ENCODE measurements around the gene HIVEP2.

HIVEP2 gene

DNA sequence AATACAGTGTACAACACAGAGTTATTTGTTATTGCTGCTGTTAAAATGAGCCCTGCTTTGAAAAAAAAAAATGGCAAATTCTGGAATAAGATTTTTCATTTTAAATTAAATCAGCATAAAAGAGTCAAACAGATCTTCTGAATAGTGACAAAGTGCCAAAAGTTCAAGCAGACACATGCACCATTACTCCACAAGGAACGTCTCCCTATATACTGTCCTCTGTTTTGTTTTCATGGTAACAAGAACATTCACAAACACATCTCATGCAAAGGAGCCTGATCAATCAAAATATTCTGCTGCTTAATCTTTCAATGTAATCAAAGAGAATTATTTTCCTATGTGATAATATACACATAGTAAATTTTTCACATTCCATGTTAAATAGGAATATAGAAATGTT, 2.7 kb downstream of the HIVEP2 start:
- DNase-seq (ENCODE audit: low read depth in 1 of 2, low spot score in 1 of 2), result no peak
- TF ChIP-seq JUND (IDR thresholded peaks at IDR 0.05; ENCODE audit: low read depth), result no peak
- in situ Hi-C loops (cut with HindIII; ENCODE audit: low pct_unique_long_range_greater_than_20kb, low sequenced_read_pairs), result no loop called here

DNA sequence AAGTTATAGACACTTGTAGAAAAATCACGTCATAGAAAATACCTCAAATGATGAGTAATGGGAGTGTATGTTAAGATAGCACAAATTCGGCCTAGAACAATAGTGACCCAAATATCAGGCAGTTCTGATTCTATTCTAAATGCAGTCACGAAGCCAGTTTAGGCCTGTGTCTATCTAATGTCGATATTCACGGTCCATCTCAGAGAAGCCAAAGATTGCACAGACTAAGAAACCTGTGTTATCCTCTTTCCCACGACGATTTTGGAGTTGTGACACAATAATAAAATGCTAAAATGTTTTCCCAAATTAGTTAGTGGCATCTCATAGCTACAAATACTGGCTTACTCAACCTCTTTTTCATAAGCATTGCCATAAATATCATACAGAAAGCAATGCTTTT, 4.0 kb downstream of the HIVEP2 start:
- TF ChIP-seq JUND (IDR thresholded peaks at IDR 0.05; ENCODE audit: low read depth), result no peak
- in situ Hi-C loops (cut with HindIII; ENCODE audit: low pct_unique_long_range_greater_than_20kb, low sequenced_read_pairs), result no loop called here
- no peak for DNase-seq (ENCODE audit: low read depth in 1 of 2, low spot score in 1 of 2)

DNA sequence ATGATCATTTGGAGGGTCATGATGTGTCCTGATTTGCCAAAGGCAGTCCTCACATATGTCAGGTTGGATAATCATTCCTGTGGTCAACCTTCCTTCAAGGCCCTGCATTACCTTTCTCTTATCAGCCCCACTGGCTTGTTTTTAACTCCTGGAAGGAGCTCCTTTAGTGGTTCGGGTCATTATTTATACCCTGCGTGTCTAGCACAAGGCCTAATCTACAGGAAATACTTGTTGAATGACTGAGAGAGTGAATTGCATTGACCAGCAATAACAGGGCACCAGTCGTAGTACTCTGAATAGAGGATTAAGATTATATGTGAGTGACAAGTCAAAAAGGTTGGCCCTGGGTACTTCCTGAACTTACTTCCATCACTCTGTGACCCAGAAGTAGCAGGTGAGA, 4.5 kb downstream of the HIVEP2 start:
- in situ Hi-C loops (cut with HindIII; ENCODE audit: low pct_unique_long_range_greater_than_20kb, low sequenced_read_pairs), result no loop called here
- no peak for TF ChIP-seq JUND (IDR thresholded peaks at IDR 0.05; ENCODE audit: low read depth)
- DNase-seq (ENCODE audit: low read depth in 1 of 2, low spot score in 1 of 2), result no peak

DNA sequence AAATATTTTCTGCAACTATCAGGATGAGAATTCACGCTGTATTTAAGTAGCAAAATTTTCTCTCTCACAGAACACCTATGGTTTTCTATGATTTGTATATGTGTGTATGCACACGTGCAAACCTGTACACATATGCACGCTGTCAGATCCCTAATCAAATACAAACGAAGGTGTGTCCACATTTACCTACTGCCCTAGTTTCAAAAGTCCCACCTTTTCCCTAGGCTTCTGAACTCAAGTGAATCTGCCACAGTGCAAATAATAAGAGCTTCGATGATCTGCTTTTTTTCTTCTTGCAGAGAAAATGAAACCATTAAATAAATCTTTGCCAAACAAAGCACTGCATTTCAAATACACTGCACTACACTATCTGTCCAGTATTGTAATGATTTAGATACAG, 6.5 kb downstream of the HIVEP2 start:
- DNase-seq (ENCODE audit: low read depth in 1 of 2, low spot score in 1 of 2), result no peak
- in situ Hi-C loops (cut with HindIII; ENCODE audit: low pct_unique_long_range_greater_than_20kb, low sequenced_read_pairs), result no loop called here
- TF ChIP-seq JUND (IDR thresholded peaks at IDR 0.05; ENCODE audit: low read depth), result no peak

DNA sequence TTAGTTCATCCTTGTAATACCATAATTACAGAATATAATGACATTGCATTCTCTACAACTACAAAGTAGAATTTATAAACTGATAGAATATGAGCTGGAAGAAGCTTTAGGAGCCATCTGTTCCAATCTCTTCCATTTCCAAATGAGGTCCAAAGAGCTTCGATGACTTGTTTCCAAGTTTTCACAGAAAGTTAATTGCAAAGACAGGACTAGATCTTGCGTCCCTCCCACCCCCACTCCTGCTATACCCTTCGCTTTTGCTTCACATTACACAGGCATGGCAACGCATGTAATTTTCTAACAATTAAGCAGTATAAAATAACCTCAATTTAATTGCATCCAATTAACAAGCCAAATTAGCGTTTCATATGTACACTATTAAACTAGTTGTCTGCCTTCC, 7.0 kb downstream of the HIVEP2 start:
- no peak for TF ChIP-seq JUND (IDR thresholded peaks at IDR 0.05; ENCODE audit: low read depth)
- in situ Hi-C loops (cut with HindIII; ENCODE audit: low pct_unique_long_range_greater_than_20kb, low sequenced_read_pairs), result no loop called here
- DNase-seq (ENCODE audit: low read depth in 1 of 2, low spot score in 1 of 2), result no peak

DNA sequence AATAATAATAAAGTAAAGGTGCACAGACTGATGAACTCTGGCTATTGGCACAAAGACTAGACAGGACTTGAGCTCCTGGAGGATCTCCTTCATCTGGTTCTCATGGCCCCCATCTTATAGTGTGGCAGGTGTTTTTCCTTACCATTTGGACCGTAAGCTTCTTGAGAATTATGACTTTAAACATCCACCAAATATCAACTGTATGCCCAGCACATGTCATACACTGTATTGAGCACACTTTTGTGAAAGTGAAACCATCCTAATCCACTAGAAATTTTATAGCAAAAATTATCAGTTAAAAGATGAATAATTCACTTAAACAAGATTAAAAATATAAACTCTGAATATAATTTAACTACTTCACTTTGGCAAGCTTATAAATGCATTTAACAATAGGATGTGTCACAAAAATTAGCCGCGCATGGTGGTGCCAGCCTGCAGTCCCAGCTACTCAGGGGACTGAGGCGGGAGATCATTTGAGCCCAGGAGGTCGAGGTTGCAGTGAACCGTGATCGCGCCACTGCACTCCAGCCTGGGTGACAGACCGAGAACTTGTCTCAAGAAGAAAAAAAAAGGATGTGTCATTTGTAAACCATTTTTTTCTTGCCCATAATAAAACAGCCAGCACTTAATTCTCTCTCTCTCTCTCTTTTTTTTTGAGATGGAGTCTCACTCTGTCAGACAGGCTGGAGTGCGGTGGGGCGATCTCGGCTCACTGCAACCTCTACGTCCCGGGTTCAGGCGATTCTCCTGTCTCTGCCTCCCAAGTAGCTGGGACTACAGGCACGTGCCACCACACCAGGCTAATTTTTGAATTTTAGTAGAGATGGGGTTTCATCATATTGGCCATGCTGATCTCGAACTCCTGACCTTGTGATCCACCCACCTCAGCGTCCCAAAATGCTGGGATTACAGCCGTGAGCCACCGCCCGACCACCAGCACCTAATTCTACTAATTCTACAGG, 9.1 kb downstream of the HIVEP2 start:
- in situ Hi-C loops (cut with HindIII; ENCODE audit: low pct_unique_long_range_greater_than_20kb, low sequenced_read_pairs), result no loop called here
- DNase-seq (ENCODE audit: low read depth in 1 of 2, low spot score in 1 of 2), result no peak
- TF ChIP-seq JUND (IDR thresholded peaks at IDR 0.05; ENCODE audit: low read depth), result no peak

DNA sequence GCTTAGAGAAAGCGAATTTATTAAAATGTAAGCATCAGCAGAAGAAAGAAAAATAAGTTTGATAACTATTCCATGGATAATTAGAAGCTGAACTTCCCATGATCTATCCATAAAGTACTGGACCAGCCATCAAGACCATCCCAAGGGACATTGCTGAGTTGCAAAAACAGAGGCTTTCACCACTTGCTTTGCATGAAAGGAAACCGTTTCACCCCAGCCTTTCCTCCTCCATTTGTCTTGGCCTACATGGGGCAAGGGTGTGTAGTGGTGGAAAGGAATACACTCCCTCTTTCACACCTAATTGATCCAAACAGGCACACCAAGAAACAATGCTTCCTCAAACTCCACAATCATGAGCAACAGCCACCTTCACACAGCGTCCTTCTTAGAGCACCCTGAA, 10.4 kb downstream of the HIVEP2 start:
- in situ Hi-C loops (cut with HindIII; ENCODE audit: low pct_unique_long_range_greater_than_20kb, low sequenced_read_pairs), result no loop called here
- TF ChIP-seq JUND (IDR thresholded peaks at IDR 0.05; ENCODE audit: low read depth), result no peak
- DNase-seq (ENCODE audit: low read depth in 1 of 2, low spot score in 1 of 2), result no peak

DNA sequence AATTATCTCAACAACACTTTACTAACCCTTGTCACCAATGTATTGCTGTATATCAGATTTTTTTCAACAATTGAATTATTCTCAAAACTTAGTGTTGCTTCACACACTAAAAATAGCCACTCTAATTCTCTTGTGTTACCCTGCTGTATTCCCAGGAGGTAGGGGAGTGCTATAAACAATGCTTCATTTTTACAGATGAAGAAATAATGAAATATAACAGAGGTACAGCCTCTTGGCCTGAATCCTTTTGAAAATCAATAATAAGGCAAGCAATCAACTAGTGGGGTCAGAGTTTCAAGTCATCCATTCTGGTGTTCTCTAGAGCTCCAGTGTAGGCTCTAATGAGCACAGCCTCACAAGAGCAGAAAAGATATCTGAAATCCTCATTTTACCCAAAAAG, 10.9 kb downstream of the HIVEP2 start:
- in situ Hi-C loops (cut with HindIII; ENCODE audit: low pct_unique_long_range_greater_than_20kb, low sequenced_read_pairs), result no loop called here

DNA sequence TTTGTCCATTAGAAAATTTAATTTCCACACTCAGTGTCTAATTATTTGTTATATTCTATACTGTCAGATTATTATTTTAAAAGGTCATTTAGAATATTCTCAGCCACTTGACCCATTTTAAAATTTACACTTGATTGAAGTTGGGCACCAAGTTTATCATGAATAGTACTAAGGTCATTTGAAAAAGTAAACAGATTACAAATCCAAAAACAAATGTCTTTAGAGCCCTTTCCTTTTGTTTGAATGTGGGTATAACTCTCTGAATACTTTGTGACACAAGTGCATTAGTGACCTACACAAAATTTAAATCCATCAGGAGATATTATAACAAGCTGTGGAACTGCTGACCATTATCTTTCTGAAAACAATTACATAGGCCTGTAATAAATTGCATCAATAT, 11.3 kb downstream of the HIVEP2 start:
- TF ChIP-seq JUND (IDR thresholded peaks at IDR 0.05; ENCODE audit: low read depth), result no peak
- in situ Hi-C loops (cut with HindIII; ENCODE audit: low pct_unique_long_range_greater_than_20kb, low sequenced_read_pairs), result no loop called here
- DNase-seq (ENCODE audit: low read depth in 1 of 2, low spot score in 1 of 2), result no peak

More for the DNA sequence above, 10.9 kb downstream of the HIVEP2 start:
- no peak for DNase-seq (ENCODE audit: low read depth in 1 of 2, low spot score in 1 of 2)
- TF ChIP-seq JUND (IDR thresholded peaks at IDR 0.05; ENCODE audit: low read depth), result no peak

DNA sequence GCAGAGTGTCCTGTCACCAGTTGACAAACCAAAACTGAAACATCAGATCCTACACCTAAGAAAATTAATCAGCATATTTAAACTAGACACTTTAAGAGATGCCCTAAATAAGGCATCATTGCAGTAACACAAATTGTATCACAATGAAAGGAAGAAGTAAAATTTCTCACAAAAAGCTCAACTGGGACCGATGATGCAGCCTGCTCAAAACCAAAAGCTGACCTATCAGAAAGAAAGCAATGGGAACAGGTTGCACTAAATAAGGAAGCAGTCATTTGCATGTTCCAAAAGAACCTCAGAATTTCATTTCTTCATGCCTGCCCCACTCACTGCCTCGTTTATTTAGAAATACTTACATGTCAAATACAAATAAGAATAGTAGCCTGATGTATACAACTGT, 12.1 kb downstream of the HIVEP2 start:
- in situ Hi-C loops (cut with HindIII; ENCODE audit: low pct_unique_long_range_greater_than_20kb, low sequenced_read_pairs), result no loop called here
- DNase-seq (ENCODE audit: low read depth in 1 of 2, low spot score in 1 of 2), result no peak
- TF ChIP-seq JUND (IDR thresholded peaks at IDR 0.05; ENCODE audit: low read depth), result no peak

DNA sequence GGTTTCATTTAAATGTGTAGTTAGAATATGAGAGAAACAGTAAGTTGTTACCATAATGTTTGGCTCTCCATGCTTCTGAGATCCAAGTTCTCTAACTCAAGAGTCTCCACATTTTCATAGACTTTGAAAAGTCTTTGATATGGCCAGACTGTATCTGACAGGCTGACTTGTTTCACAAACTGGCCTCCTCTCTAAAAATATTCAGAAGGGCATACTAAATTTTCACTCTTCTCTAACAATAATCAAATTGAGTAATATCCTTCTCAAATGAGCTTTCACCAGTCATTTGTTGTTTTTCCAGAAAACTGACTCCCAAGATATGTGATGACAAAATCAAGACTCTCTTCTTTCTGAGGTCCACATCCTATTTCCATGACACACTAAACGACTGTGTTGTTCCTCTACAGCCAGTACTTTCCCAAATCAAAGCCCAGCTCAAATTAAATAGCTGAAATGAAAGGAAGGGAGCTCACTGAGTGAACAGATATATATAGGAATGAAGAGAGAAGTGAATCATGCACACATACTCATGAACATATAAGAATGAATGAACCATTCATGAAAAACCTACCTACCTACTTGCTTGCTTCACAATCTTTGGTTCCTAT, 15.1 kb downstream of the HIVEP2 start:
- no peak for TF ChIP-seq JUND (IDR thresholded peaks at IDR 0.05; ENCODE audit: low read depth)
- in situ Hi-C loops (cut with HindIII; ENCODE audit: low pct_unique_long_range_greater_than_20kb, low sequenced_read_pairs), result no loop called here
- no peak for DNase-seq (ENCODE audit: low read depth in 1 of 2, low spot score in 1 of 2)

DNA sequence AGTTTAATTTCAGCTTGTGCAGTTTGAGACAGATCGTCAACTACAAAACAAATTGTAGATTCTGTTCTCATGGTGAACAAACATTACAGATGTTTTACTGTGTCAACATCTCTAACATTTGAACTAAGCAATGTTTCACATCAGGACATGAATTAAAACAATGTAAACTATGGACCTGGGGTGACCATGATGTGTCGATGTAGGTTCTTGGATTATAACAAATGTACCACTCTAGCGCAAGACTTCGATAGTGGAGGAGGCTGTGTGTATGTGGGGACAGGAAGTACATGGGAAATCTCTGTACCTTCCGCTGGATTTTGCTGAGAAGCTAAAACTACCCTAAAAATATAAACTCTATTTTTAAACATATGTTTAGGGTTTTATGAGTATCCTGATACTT, 17.1 kb downstream of the HIVEP2 start:
- in situ Hi-C loops (cut with HindIII; ENCODE audit: low pct_unique_long_range_greater_than_20kb, low sequenced_read_pairs), result no loop called here
- DNase-seq (ENCODE audit: low read depth in 1 of 2, low spot score in 1 of 2), result no peak
- no peak for TF ChIP-seq JUND (IDR thresholded peaks at IDR 0.05; ENCODE audit: low read depth)

DNA sequence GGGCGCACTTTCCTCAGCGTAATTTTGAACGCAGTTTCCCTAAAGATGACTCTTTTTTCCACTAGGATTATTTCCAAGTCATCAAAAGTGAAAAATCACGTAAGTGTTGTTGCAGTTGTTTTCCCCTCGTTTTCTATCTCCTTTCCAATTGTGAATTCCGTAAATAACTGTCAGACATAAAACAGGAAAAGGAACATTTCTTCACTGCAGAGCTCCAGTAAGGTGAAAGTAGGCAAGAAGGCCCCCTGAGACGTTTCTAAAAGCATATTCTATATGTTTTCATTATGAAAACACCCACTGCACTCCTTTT, 17.8 kb downstream of the HIVEP2 start:
- TF ChIP-seq JUND (IDR thresholded peaks at IDR 0.05; ENCODE audit: low read depth), result no peak
- in situ Hi-C loops (cut with HindIII; ENCODE audit: low pct_unique_long_range_greater_than_20kb, low sequenced_read_pairs), result no loop called here
- no peak for DNase-seq (ENCODE audit: low read depth in 1 of 2, low spot score in 1 of 2)
